HepG2 (cell line): ENCODE results near the gene ECPAS.

Source experiments
- ATF4 ChIP-seq, 2 experiments: fragments of 450-650 bp in 1 of 2; sonication (generic) in 1 of 2; formaldehyde crosslinking; IDR thresholded peaks; 2 replicates each; pipeline versions ENCODE4 v1.5.0 to v1.8.0; 2020 to 2022; ENCODE audit warnings: mild to moderate bottlenecking in 1 of 2, missing genetic modification reagents in 1 of 2
- CTCF ChIP-seq: sonication (generic); formaldehyde crosslinking; IDR thresholded peaks from 2 replicates; pipeline ENCODE4 v1.5.0; 2020; ENCODE audit warnings: mild to moderate bottlenecking, missing genetic modification reagents, moderate library complexity
- EP300 ChIP-seq, 3 experiments: sonication (generic) in 1 of 3; formaldehyde crosslinking in 1 of 3; IDR thresholded peaks; 2 replicates each; pipeline versions ENCODE4 v1.5.1 to v1.6.1; 2011 to 2020; ENCODE audit warnings: low read depth in 2 of 3, low read length in 2 of 3, borderline replicate concordance in 1 of 3, improper control_type of control experiment in 1 of 3, mild to moderate bottlenecking in 1 of 3, missing genetic modification reagents in 1 of 3, moderate library complexity in 1 of 3
- HOXA7 ChIP-seq: sonication (generic); formaldehyde crosslinking; IDR thresholded peaks from 2 replicates; pipeline ENCODE4 v1.8.1; 2022; ENCODE audit warnings: mild to moderate bottlenecking, missing genetic modification reagents, moderate library complexity
- PITX1 ChIP-seq: sonication (generic); formaldehyde crosslinking; IDR thresholded peaks from 2 replicates; pipeline ENCODE4 v1.5.1; 2020; ENCODE audit warnings: mild to moderate bottlenecking, missing genetic modification reagents
- POLR2AphosphoS5 ChIP-seq: IDR thresholded peaks from 2 replicates; pipeline ENCODE4 v1.6.1; 2012; ENCODE audit warnings: low read depth, low read length
- PTBP1 ChIP-seq: fragments of 200-400 bp; formaldehyde crosslinking; IDR thresholded peaks from 2 replicates; pipeline ENCODE4 v1.6.1; 2018; ENCODE audit warnings: low read length, low read depth; ENCODE audit not compliant: poor library complexity, severe bottlenecking
- SMAD3 ChIP-seq: sonication (generic); formaldehyde crosslinking; IDR thresholded peaks from 2 replicates; pipeline ENCODE4 v1.4.0; 2020; ENCODE audit warnings: missing genetic modification reagents
- TARDBP ChIP-seq: sonication (generic); formaldehyde crosslinking; IDR thresholded peaks from 2 replicates; pipeline ENCODE4 v1.8.0; 2022; ENCODE audit warnings: mild to moderate bottlenecking, missing genetic modification reagents

GRCh38 chr9:111411266-111411665, 72.9 kb downstream of the ECPAS start:
- TF ChIP-seq CTCF (CRISPR knock-in tag): no peak
- TF ChIP-seq TARDBP (CRISPR knock-in tag): no peak
- no peak for TF ChIP-seq HOXA7 (CRISPR knock-in tag)
- no peak for TF ChIP-seq POLR2AphosphoS5
- TF ChIP-seq ATF4 (CRISPR knock-in tag; IDR thresholded peaks at IDR 0.05): no peak
- no peak for TF ChIP-seq EP300 (IDR thresholded peaks at IDR 0.05; ENCODE audit: low read depth in 2 of 2, low read length in 2 of 2)
- no peak for TF ChIP-seq EP300 (CRISPR knock-in tag; IDR thresholded peaks at IDR 0.05; ENCODE audit: borderline replicate concordance)
- TF ChIP-seq SMAD3: no peak
- TF ChIP-seq PITX1 (CRISPR knock-in tag): no peak
- no peak for TF ChIP-seq PTBP1
